HG02798 (cell line): ENCODE measurements around the gene TMEM165.
A peak's percentile ranks its signal among the peaks of the same experiment; 100 is the strongest.

Experiments
- ATAC-seq: cut with Tn5 transposase; IDR thresholded peaks from one replicate; pipeline ENCODE4 v1.9.1; 2021; ENCODE audit warnings: mild to moderate bottlenecking; ENCODE audit not compliant: unreplicated experiment, poor library complexity

Gene TMEM165

GRCh38 chr4:55398966-55399365 is 3.2 kb downstream of the TMEM165 start:
- ATAC-seq, result no peak

- ATAC-seq, result no peak
Measured at GRCh38 chr4:55399581-55399980, 3.8 kb downstream of the TMEM165 start.

- ATAC-seq, result no peak
Measured at GRCh38 chr4:55405073-55405472, 9.3 kb downstream of the TMEM165 start.

- no peak for ATAC-seq
Measured at GRCh38 chr4:55406545-55406944, 10.8 kb downstream of the TMEM165 start.

- no peak for ATAC-seq
Measured at GRCh38 chr4:55407119-55407518, 11.4 kb downstream of the TMEM165 start.

GRCh38 chr4:55407764-55408163 is 12.0 kb downstream of the TMEM165 start:
- ATAC-seq, result no peak

GRCh38 chr4:55409468-55410171 is 13.9 kb downstream of the TMEM165 start:
- peak; percentile 71 for ATAC-seq

- no peak for ATAC-seq
Measured at GRCh38 chr4:55410431-55410830, 14.7 kb downstream of the TMEM165 start.

- ATAC-seq, result no peak
Measured at GRCh38 chr4:55411621-55412020, 15.9 kb downstream of the TMEM165 start.

- no peak for ATAC-seq
Measured at GRCh38 chr4:55416176-55416575, 20.4 kb downstream of the TMEM165 start.

- ATAC-seq, result no peak
Measured at GRCh38 chr4:55424791-55425190, 29.0 kb downstream of the TMEM165 start.

GRCh38 chr4:55431710-55432336 is 36.1 kb downstream of the TMEM165 start:
- ATAC-seq, result no peak

GRCh38 chr4:55435141-55435841 is 39.5 kb downstream of the TMEM165 start:
- ATAC-seq, result peak; percentile 60

DNA sequence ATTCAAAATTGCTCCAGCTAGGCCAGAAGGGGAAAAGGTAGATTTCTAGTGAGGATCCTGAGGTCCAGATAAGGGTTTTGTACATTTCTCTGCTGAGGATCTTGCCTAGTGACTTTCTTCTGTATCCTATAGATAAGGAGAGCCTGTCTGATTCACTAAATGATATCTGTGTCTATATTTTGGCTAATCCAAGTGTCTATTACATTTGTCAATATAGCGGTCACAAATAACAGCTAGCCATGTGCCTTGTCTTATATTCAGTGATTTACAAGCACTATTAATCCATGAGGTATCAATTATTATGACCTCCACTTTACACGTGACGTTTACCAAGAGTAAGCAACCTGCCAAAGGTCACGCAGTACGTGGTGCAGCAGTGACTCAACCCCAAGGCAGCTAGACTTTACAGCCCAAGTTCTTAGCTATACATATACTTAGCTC is 41.6 kb downstream of the TMEM165 start:
- no peak for ATAC-seq

GRCh38 chr4:55437823-55438222 is 42.1 kb downstream of the TMEM165 start:
- ATAC-seq, result no peak

DNA sequence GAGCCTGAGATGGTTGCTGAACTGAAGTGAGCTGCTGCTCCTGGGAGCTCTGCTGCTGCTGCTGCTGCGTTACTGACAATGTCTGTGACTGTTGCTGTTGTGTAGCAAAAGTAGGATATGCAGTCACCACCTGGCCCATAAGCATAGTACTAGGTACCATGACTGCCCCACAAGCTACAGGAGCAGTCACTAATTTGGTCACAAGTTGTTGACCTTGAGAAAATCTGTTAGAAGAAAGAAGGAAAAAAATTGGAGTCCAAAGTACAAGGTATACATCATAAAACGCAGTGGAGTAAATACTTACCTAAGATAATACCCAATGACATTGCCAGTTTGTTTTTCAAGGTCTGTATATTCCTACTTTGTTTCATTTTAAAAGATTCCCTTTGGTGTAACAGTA is 42.6 kb downstream of the TMEM165 start:
- ATAC-seq, result no peak

DNA sequence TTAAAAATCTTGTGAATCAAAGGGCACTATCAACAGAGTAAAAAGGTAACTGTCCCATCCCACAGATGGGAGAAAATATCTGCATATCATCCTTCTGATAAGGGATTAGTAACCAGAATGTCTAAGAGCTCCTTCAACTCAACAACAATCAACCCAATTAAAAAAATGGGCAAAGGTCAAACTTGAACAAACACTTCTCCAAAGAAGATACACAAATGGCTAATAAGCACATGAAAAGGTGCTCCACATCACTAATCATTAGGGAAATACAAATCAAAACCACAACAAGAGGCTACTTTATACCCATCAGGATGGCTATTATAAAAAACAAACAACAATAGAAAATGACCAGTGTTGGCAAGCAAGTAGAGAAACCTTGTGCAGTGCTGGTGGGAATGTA is 43.3 kb downstream of the TMEM165 start:
- ATAC-seq, result no peak

DNA sequence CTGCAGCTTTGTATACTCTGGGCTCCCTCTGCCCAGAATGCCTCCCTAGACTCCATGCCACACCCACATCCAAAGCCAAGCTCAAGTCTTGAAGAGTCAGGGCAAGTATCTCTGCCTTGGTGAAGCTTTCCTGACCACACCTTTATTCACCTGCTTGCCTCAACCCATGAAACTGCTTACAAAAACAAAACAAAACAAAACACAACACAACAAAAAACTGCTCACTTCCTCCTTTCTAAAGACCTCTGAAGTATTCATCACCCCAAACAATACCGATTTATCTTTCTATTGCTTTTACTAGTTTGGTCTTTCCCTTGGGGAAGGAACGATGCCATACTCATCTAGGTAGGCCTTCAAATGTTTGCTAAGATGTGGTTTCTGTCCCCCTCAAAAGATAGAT is 45.0 kb downstream of the TMEM165 start:
- ATAC-seq, result no peak

DNA sequence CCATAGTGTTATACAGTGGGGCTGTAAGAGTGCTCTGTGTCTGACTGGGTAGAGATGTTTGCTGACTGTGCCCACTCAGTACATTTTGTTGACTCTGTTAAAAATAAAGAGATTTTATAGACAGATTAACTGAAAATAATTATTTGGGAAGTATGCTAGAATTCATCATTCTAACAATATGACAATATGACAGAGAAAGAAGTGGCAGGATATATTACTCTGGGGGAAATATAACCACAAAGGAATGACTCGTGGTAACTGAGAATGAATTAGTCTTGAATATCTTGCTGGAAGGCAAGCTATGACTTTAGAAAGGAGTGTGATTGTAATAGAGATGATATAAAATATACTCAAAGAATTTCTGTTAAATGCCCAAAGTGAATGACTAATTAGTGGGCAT is 46.8 kb downstream of the TMEM165 start:
- ATAC-seq, result no peak

DNA sequence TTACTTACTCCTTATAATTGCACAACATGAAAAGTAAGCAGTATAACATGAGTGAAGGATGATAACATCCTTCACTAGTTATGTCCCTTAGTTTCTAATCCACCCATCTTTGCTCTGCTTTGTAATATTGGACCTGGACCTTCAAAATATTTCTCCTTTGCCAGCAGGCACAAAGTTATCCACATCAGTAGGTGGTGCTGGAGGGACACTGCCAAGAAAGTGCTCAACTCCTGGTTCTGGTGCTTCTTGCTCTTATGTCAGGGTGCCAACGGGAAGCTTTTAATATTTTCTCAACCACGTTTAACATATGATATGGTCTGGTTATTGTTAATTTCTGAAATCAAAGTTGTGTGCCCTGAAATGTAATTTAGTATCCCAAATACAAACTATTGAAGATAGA is 49.1 kb downstream of the TMEM165 start:
- ATAC-seq, result no peak

- ATAC-seq, result no peak
Measured at GRCh38 chr4:55445921-55446577, 50.3 kb downstream of the TMEM165 start.
